Gastroesophageal sphincter (tissue), 2 donors: ENCODE results near the gene TMEM272.

ENCODE experiments used
- POLR2A ChIP-seq, 2 donors: fragments of 450-650 bp; IDR thresholded peaks; one replicate each; pipeline ENCODE4 v1.6.1; 2017; ENCODE audit warnings: antibody characterized with exemption in 2 of 2, mild to moderate bottlenecking in 2 of 2, moderate library complexity in 1 of 2
- POLR2AphosphoS5 ChIP-seq: sonication (generic); formaldehyde crosslinking; IDR thresholded peaks from one replicate; pipeline ENCODE4 v1.6.1; 2017; ENCODE audit warnings: antibody characterized with exemption

DNA sequence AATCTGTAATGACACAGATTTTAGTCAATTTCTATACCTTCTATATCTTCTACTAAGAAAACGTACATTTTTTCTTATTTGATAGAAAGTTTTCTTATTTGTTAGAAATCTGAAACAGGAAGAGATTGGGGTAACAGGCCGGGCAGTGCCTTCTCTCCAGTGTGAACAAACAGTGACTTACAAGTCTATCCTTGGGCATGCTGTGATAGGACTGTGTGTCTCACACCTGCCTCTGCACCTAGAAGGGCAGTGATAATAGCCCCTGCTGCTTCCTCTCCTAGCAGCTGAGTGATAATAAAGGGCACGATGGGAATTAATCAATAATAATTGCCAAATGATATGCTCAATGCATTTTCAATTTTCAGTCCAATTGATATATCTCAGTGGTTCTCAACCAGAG lies 1.4 kb downstream of the TMEM272 start:
- TF ChIP-seq POLR2A (IDR thresholded peaks at IDR 0.05) (no peak), POLR2AphosphoS5 (no peak)
